ENCODE data around the gene TBL2. TPM values are rescaled to one million over a fixed set of nuclear protein-coding genes. Genes with fewer than 3 reads are reported as not detected.
"Not testable (repeated sequence)": the region's sequence is repeated elsewhere in the genome, so short reads cannot be mapped to it uniquely, and the experiment has no call there.

Gene TBL2
- total and polyA plus RNA-seq, 5 experiments from 2014 or later = 13.4 to 31.2 (median 19.6) TPM

GRCh38 chr7:73573791-73574190, 4.6 kb downstream of the TBL2 start:
- H3K36me3 Mint-ChIP-seq = peaks cover 0 to 66% (median 12%) of the 10 kb centered on the region in 3 donors
- DNase-seq (no peak), ATAC-seq (no peak)
- POLR2A ChIA-PET = interaction anchor here (0.6 kb wide), 1 partner anchor 46 kb away, joined by 3 read pairs; no protein-coding TSS in a partner anchor
- no peaks in the 10 kb centered on the region for H3K27me3 Mint-ChIP-seq
- no peaks in the 10 kb centered on the region for H3K9me3 Mint-ChIP-seq
- H3K4me1 Mint-ChIP-seq = peaks cover 17 to 31% (median 25%) of the 10 kb centered on the region in 4 donors
- no peak overlapping the region for H3K4me3 Mint-ChIP-seq
- H3K27ac Mint-ChIP-seq = no peak overlapping the region

GRCh38 chr7:73573276-73573675, 5.1 kb downstream of the TBL2 start:
- ATAC-seq (no peak), DNase-seq (no peak)
- Mint-ChIP-seq H3K27me3 (no peaks in the 10 kb centered on the region), H3K27ac (no peak overlapping the region), H3K36me3 (peaks cover 0 to 66% (median 12%) of the 10 kb centered on the region in 3 donors), H3K4me1 (peaks cover 14 to 27% (median 23%) of the 10 kb centered on the region in 4 donors), H3K4me3 (no peak overlapping the region), H3K9me3 (no peaks in the 10 kb centered on the region)
- POLR2A ChIA-PET = no interaction called here

GRCh38 chr7:73572767-73573186, 5.6 kb downstream of the TBL2 start:
- peak in 1 of 10 donors; percentile 23 for DNase-seq
- Mint-ChIP-seq H3K4me3 (no peak overlapping the region), H3K9me3 (no peaks in the 10 kb centered on the region), H3K4me1 (peaks cover 15 to 29% (median 23%) of the 10 kb centered on the region in 4 donors), H3K36me3 (peaks cover 0 to 66% (median 12%) of the 10 kb centered on the region in 3 donors), H3K27me3 (no peaks in the 10 kb centered on the region), H3K27ac (peak overlapping the region in 2 of 10 donors; percentile 40 to 68)
- ATAC-seq = no peak
- POLR2A ChIA-PET = no interaction called here

DNA sequence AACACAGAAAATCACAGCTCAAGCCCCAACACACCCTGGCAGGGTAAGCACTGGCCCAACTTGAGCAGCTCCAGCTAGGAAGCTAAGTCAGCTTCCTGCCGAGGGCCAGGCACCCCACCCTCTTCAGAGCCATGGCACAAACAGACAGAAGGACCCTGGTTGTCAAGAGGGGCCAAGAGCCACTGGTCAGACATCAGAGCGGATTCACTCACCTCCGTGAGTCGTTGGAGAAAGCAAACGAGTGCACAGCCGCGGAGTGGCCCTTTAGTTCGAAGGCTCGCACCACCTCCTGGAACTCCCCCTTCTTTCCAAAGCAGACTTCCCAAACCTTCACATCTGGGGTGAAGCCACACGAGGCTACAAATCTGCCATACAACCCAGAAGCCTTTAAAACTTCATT, 7.4 kb downstream of the TBL2 start:
- no peak for ATAC-seq
- peaks cover 0 to 64% (median 12%) of the 10 kb centered on the region in 3 donors for H3K36me3 Mint-ChIP-seq
- H3K9me3 Mint-ChIP-seq = no peaks in the 10 kb centered on the region
- no peaks in the 10 kb centered on the region for H3K27me3 Mint-ChIP-seq
- peaks cover 18 to 29% (median 24%) of the 10 kb centered on the region in 4 donors for H3K4me1 Mint-ChIP-seq
- POLR2A ChIA-PET = no interaction called here
- peak in 1 of 10 donors; percentile 41 for DNase-seq
- H3K27ac Mint-ChIP-seq = peak overlapping the region in 3 of 10 donors; percentile 14 to 48 (median 19)
- no peak overlapping the region for H3K4me3 Mint-ChIP-seq

DNA sequence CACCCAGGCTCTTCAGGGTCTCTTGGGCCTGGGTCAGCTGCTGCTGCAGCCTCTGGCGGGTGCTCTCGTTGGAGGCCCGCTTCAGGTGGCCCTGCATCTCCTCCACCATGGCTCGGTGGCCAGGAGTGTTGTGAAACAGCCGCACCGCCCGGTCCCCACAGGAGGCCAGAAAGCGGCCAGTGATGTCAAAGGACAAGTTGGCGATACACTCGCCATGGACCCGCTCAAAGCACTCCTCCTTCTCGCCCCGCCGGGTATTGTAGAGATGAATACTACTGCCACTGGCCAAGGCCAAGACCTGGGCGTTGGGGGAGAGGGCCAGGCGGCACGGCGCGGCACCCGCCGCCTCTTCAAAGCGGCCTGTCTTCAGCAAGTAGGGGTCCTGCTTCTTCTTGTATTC, 7.9 kb downstream of the TBL2 start:
- POLR2A ChIA-PET = interaction anchor here (1.3 kb wide), 1 partner anchor 14 kb away, joined by 3 read pairs; no protein-coding TSS in a partner anchor
- DNase-seq (peak in 1 of 10 donors; percentile 42), ATAC-seq (no peak)
- peaks cover 0 to 63% (median 12%) of the 10 kb centered on the region in 3 donors for H3K36me3 Mint-ChIP-seq
- peaks cover 18 to 32% (median 28%) of the 10 kb centered on the region in 4 donors for H3K4me1 Mint-ChIP-seq
- no peak overlapping the region for H3K4me3 Mint-ChIP-seq
- H3K27me3 Mint-ChIP-seq = no peaks in the 10 kb centered on the region
- H3K9me3 Mint-ChIP-seq = no peaks in the 10 kb centered on the region
- peak overlapping the region in 1 of 10 donors; percentile 14 for H3K27ac Mint-ChIP-seq

DNA sequence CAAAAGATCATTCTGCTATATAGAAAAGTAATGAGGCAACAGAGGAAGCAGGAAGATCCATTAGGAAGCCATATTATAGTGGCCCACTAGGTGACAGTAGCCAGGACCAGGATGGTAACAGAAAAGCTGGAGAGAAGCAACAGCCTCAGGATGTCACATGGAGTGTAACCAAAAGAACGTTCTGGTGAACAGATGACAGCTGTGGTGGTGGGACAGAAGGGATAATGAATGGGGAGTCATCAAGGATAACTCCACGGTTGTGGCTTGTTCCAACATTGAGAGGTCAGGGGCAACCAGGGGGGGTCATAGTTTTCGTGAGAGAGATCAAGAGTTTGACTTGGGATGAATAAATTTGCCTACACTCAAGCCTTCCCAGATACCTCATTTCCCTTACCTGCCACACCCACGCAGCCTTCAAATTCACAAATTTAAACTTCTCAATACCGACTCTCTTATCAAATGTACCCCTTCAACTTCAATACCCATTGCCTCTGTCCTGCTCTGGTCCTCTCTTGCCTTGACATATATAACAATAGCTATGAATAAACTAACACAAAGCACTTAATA, 9.3 kb downstream of the TBL2 start:
- ATAC-seq (no peak), DNase-seq (no peak)
- H3K4me1 Mint-ChIP-seq = peaks cover 16 to 43% (median 26%) of the 10 kb centered on the region in 4 donors
- no peaks in the 10 kb centered on the region for H3K27me3 Mint-ChIP-seq
- peaks cover 0 to 51% (median 12%) of the 10 kb centered on the region in 3 donors for H3K36me3 Mint-ChIP-seq
- H3K9me3 Mint-ChIP-seq = no peaks in the 10 kb centered on the region
- no peak overlapping the region for H3K4me3 Mint-ChIP-seq
- H3K27ac Mint-ChIP-seq = peak overlapping the region in 9 of 10 donors; percentile 3 to 74 (median 24)
- POLR2A ChIA-PET = interaction anchor here (0.6 to 1.6 kb wide), 4 partner anchors 9 to 215 kb away, joined by 3 to 6 read pairs (median 4); partner anchors contain the start of gene TBL2

- POLR2A ChIA-PET = interaction anchor here (0.6 to 2.1 kb wide), 5 partner anchors 8 to 216 kb away, joined by 3 to 6 read pairs (median 4); partner anchors contain the start of genes BAZ1B and TBL2
These were observed 10.3 kb downstream of the TBL2 start for GRCh38 chr7:73567846-73568685.

GRCh38 chr7:73567140-73567539, 11.2 kb downstream of the TBL2 start:
- Mint-ChIP-seq H3K27ac (peak overlapping the region in 3 of 10 donors; percentile 24 to 83 (median 79)), H3K4me3 (no peak overlapping the region), H3K4me1 (peaks cover 11 to 38% (median 23%) of the 10 kb centered on the region in 4 donors), H3K9me3 (no peaks in the 10 kb centered on the region), H3K36me3 (peaks cover 0 to 31% (median 2%) of the 10 kb centered on the region in 3 donors), H3K27me3 (no peaks in the 10 kb centered on the region)
- ATAC-seq (no peak), DNase-seq (peak in 1 of 10 donors; percentile 23)
- POLR2A ChIA-PET = interaction anchor here (1.9 to 2.1 kb wide), 2 partner anchors 10 to 46 kb away, joined by 6 to 13 read pairs; partner anchors contain the start of genes BAZ1B and BCL7B

More at GRCh38 chr7:73567846-73568685, 10.3 kb downstream of the TBL2 start:
- no peak overlapping the region for H3K4me3 Mint-ChIP-seq
- peaks cover 14 to 43% (median 23%) of the 10 kb centered on the region in 4 donors for H3K4me1 Mint-ChIP-seq
- peak overlapping the region in 7 of 10 donors; percentile 37 to 89 (median 69) for H3K27ac Mint-ChIP-seq
- peaks cover 0 to 40% (median 8%) of the 10 kb centered on the region in 3 donors for H3K36me3 Mint-ChIP-seq
- ATAC-seq (no peak), DNase-seq (peak in 1 of 10 donors; percentile 43)
- no peaks in the 10 kb centered on the region for H3K27me3 Mint-ChIP-seq
- no peaks in the 10 kb centered on the region for H3K9me3 Mint-ChIP-seq

- peak; percentile 39 to 68 for ATAC-seq
- DNase-seq = peak in 1 of 10 donors; percentile 22
- H3K4me3 Mint-ChIP-seq = peak overlapping the region; percentile 65 to 86 (median 84)
- peaks cover 11 to 38% (median 23%) of the 10 kb centered on the region in 4 donors for H3K4me1 Mint-ChIP-seq
- H3K27me3 Mint-ChIP-seq, H3K9me3 Mint-ChIP-seq: not testable (repeated sequence)
- H3K27ac Mint-ChIP-seq = peak overlapping the region; percentile 29 to 88 (median 81)
- H3K36me3 Mint-ChIP-seq = peaks cover 0 to 24% (median 0%) of the 10 kb centered on the region in 3 donors
- POLR2A ChIA-PET = interaction anchor here (0.6 to 2.1 kb wide), 5 partner anchors 9 to 290 kb away, joined by 3 to 16 read pairs (median 11); partner anchors contain the start of genes BAZ1B, BCL7B and TBL2
These were observed 11.9 kb downstream of the TBL2 start for GRCh38 chr7:73566431-73566830.

GRCh38 chr7:73565675-73566340, 12.6 kb downstream of the TBL2 start:
- H3K4me3 Mint-ChIP-seq = peak overlapping the region; percentile 65 to 86 (median 84)
- H3K9me3 Mint-ChIP-seq = no peaks in the 10 kb centered on the region
- H3K36me3 Mint-ChIP-seq = peaks cover 0 to 18% (median 0%) of the 10 kb centered on the region in 3 donors
- ATAC-seq = peak; percentile 39 to 49
- H3K4me1 Mint-ChIP-seq = peaks cover 11 to 38% (median 23%) of the 10 kb centered on the region in 4 donors
- no peaks in the 10 kb centered on the region for H3K27me3 Mint-ChIP-seq
- POLR2A ChIA-PET = interaction anchor here (0.6 to 2.1 kb wide), 6 partner anchors 9 to 737 kb away, joined by 3 to 16 read pairs (median 8); partner anchors contain the start of genes BAZ1B, BCL7B and TBL2
- DNase-seq = no peak
- H3K27ac Mint-ChIP-seq = peak overlapping the region; percentile 29 to 88 (median 82)

- ATAC-seq = no peak
- peaks cover 14 to 28% (median 22%) of the 10 kb centered on the region in 4 donors for H3K4me1 Mint-ChIP-seq
These were observed 18.1 kb downstream of the TBL2 start for GRCh38 chr7:73560109-73560835.

More at GRCh38 chr7:73560109-73560835, 18.1 kb downstream of the TBL2 start:
- peaks cover 0 to 4% (median 0%) of the 10 kb centered on the region in 3 donors for H3K36me3 Mint-ChIP-seq
- H3K4me3 Mint-ChIP-seq = peak overlapping the region in 2 of 10 donors; percentile 1 to 44
- no peak for DNase-seq
- peak overlapping the region in 2 of 10 donors; percentile 12 to 41 for H3K27ac Mint-ChIP-seq
- H3K9me3 Mint-ChIP-seq = no peaks in the 10 kb centered on the region
- no peaks in the 10 kb centered on the region for H3K27me3 Mint-ChIP-seq
- POLR2A ChIA-PET = interaction anchor here (0.8 to 2.9 kb wide), 3 partner anchors 8 to 38 kb away, joined by 4 to 17 read pairs (median 6); partner anchors contain the start of genes BAZ1B and TBL2

All from naive thymus-derived CD8-positive, alpha-beta T cell (primary cell).